ENCODE data around the gene CDA. TPM values are rescaled to one million over a fixed set of nuclear protein-coding genes. Genes with fewer than 3 reads are reported as not detected.

The CDA gene
- total and polyA plus RNA-seq, 9 of the 15 experiments (the other 6 are each of a cell fraction or from before 2014, with no cell fraction given), result not detected

DNA sequence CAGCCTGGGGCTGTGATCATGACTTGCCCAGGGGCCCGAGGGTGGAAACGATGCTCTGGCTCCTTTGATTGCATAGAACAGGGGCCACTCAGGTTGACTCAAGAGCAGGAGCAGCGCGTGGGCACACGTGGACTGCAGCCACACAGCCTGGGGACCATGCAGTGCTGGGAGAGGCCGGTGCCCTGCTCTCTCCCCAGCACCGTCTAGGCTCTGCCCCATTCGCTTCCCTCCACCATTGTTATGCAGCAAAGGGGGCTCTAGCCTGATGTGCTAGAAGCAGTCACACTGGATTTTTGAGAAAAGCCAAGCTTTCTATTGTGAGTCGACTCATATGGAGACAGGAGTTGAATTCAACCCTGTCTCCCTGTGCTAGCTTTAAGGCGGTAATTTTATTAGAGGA lies 53.1 kb downstream of the CDA start (continued):
- TF ChIP-seq, protein P1, sequence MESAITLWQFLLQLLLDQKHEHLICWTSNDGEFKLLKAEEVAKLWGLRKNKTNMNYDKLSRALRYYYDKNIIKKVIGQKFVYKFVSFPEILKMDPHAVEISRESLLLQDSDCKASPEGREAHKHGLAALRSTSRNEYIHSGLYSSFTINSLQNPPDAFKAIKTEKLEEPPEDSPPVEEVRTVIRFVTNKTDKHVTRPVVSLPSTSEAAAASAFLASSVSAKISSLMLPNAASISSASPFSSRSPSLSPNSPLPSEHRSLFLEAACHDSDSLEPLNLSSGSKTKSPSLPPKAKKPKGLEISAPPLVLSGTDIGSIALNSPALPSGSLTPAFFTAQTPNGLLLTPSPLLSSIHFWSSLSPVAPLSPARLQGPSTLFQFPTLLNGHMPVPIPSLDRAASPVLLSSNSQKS (CRISPR knock-in tag; IDR thresholded peaks at IDR 0.05), result no peak
- TF ChIP-seq HNRNPH1 (optimal IDR thresholded peaks at IDR 0.05; ENCODE audit: low read depth, low read length) (no peak), XRCC3 (IDR thresholded peaks at IDR 0.05) (no peak), TEAD4 (IDR thresholded peaks at IDR 0.05; ENCODE audit: low read length) (no peak), TEAD4 (CRISPR knock-in tag; IDR thresholded peaks at IDR 0.05; ENCODE audit: borderline replicate concordance) (no peak), HOXB6 (CRISPR knock-in tag; IDR thresholded peaks at IDR 0.05; ENCODE audit: borderline replicate concordance) (no peak)
- TF ChIP-seq, protein P2, sequence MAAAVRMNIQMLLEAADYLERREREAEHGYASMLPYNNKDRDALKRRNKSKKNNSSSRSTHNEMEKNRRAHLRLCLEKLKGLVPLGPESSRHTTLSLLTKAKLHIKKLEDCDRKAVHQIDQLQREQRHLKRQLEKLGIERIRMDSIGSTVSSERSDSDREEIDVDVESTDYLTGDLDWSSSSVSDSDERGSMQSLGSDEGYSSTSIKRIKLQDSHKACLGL (CRISPR knock-in tag; IDR thresholded peaks at IDR 0.05; ENCODE audit: borderline replicate concordance, poor library complexity, severe bottlenecking), result no peak
- TF ChIP-seq, protein P3, sequence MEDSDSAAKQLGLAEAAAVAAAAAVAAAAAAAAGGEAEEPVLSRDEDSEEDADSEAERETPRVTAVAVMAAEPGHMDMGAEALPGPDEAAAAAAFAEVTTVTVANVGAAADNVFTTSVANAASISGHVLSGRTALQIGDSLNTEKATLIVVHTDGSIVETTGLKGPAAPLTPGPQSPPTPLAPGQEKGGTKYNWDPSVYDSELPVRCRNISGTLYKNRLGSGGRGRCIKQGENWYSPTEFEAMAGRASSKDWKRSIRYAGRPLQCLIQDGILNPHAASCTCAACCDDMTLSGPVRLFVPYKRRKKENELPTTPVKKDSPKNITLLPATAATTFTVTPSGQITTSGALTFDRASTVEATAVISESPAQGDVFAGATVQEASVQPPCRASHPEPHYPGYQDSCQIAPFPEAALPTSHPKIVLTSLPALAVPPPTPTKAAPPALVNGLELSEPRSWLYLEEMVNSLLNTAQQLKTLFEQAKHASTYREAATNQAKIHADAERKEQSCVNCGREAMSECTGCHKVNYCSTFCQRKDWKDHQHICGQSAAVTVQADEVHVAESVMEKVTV (CRISPR knock-in tag; IDR thresholded peaks at IDR 0.05), result no peak
